ENCODE data around the gene DCX.

Gene DCX

GRCh38 chrX:111340054-111340453, 71.9 kb downstream of the DCX start:
- no peak for TF ChIP-seq CTCF (conservative IDR thresholded peaks at IDR 0.05; ENCODE audit: low read length)
- no peak for DNase-seq (ENCODE audit: low read depth)
- H3K4me3 ChIP-seq (ENCODE audit: low read length): no peak overlapping the region

GRCh38 chrX:111339212-111339611, 72.8 kb downstream of the DCX start:
- no peak overlapping the region for H3K4me3 ChIP-seq (ENCODE audit: low read length)
- TF ChIP-seq CTCF (conservative IDR thresholded peaks at IDR 0.05; ENCODE audit: low read length): no peak
- no peak for DNase-seq (ENCODE audit: low read depth)

- DNase-seq (ENCODE audit: low read depth): no peak
- H3K4me3 ChIP-seq (ENCODE audit: low read length): no peak overlapping the region
- TF ChIP-seq CTCF (conservative IDR thresholded peaks at IDR 0.05; ENCODE audit: low read length): no peak
Measured at GRCh38 chrX:111338095-111338698, 73.8 kb downstream of the DCX start.

- TF ChIP-seq CTCF (conservative IDR thresholded peaks at IDR 0.05; ENCODE audit: low read length): no peak
- DNase-seq (ENCODE audit: low read depth): no peak
- H3K4me3 ChIP-seq (ENCODE audit: low read length): no peak overlapping the region
Measured at GRCh38 chrX:111337067-111337637, 74.8 kb downstream of the DCX start.

GRCh38 chrX:111336141-111336540, 75.9 kb downstream of the DCX start:
- DNase-seq (ENCODE audit: low read depth): no peak
- H3K4me3 ChIP-seq (ENCODE audit: low read length): no peak overlapping the region
- TF ChIP-seq CTCF (conservative IDR thresholded peaks at IDR 0.05; ENCODE audit: low read length): no peak

GRCh38 chrX:111329370-111329769, 82.6 kb downstream of the DCX start:
- TF ChIP-seq CTCF (conservative IDR thresholded peaks at IDR 0.05; ENCODE audit: low read length): no peak
- no peak for DNase-seq (ENCODE audit: low read depth)
- no peak overlapping the region for H3K4me3 ChIP-seq (ENCODE audit: low read length)

GRCh38 chrX:111328858-111329257, 83.1 kb downstream of the DCX start:
- no peak for TF ChIP-seq CTCF (conservative IDR thresholded peaks at IDR 0.05; ENCODE audit: low read length)
- DNase-seq (ENCODE audit: low read depth): no peak
- H3K4me3 ChIP-seq (ENCODE audit: low read length): no peak overlapping the region

Measured in AG10803 (cell line).